ENCODE data around the gene FAM177B.

The FAM177B gene

GRCh38 chr1:222785529-222785928, 48.5 kb downstream of the FAM177B start:
- no peak overlapping the region for H3K4me3 ChIP-seq
- no peak overlapping the region for H3K27ac ChIP-seq
- no peak for TF ChIP-seq POLR2AphosphoS5 (IDR thresholded peaks at IDR 0.05; ENCODE audit: borderline replicate concordance, low read depth, low read length)
- TF ChIP-seq FOXP2 (optimal IDR thresholded peaks at IDR 0.05; ENCODE audit: control extremely low read depth, extremely low read length, insufficient read depth): no peak
- no peak for TF ChIP-seq EZH2 (IDR thresholded peaks at IDR 0.05)
- H3K9ac ChIP-seq (ENCODE audit: insufficient read length): no peak overlapping the region
- H3K36me3 ChIP-seq (ENCODE audit: insufficient read depth, low read length): no peaks in the 10 kb centered on the region
- no peak for DNase-seq (ENCODE audit: low read depth, low spot score)
- no peaks in the 10 kb centered on the region for H3K9me3 ChIP-seq (ENCODE audit: low read depth, low read length)

DNA sequence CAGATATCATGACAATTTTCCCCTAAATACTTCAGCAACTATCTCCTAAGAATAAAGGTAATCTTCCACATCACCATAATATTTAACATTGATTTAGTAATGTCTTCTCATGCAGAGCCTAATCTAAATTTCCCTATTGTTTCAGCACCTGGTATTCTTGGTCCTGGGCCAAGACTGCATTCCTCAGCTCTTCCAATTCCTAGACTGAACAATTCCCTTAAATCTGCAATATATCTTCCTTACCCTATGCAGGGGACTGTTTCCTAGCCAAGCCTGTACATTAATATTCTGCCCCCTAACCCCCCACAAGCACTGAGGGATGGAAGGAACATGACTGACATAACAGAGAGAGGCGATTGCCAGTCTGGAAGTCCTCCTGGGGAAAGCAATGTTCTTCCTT, 49.1 kb downstream of the FAM177B start:
- no peak overlapping the region for H3K4me3 ChIP-seq
- H3K9me3 ChIP-seq (ENCODE audit: low read depth, low read length): no peaks in the 10 kb centered on the region
- TF ChIP-seq FOXP2 (optimal IDR thresholded peaks at IDR 0.05; ENCODE audit: control extremely low read depth, extremely low read length, insufficient read depth) (no peak), EZH2 (IDR thresholded peaks at IDR 0.05) (no peak)
- DNase-seq (ENCODE audit: low read depth, low spot score): no peak
- no peaks in the 10 kb centered on the region for H3K36me3 ChIP-seq (ENCODE audit: insufficient read depth, low read length)
- H3K9ac ChIP-seq (ENCODE audit: insufficient read length): no peak overlapping the region
- no peak overlapping the region for H3K27ac ChIP-seq

DNA sequence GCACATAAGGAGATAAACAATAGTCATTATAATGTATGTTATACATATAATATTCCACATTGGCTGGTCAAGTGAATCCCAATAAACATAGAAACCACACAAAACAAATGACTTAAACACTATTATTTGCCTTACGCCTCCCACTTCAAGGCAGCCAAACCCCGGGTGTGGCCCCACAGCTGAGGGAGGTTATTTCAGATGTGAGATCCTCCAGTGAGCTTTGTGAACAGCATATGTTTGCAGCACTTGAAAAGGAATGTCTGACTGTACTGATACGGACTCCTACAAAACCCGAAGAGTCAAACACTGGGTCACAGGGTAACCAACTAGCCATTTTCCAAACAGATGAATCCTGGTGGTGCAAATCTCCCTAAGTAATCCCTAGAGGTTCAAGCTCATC, 50.7 kb downstream of the FAM177B start:
- Histone ChIP-seq H3K9ac (ENCODE audit: insufficient read length) (no peak overlapping the region), H3K4me3 (no peak overlapping the region), H3K9me3 (ENCODE audit: low read depth, low read length) (no peaks in the 10 kb centered on the region), H3K27ac (no peak overlapping the region), H3K36me3 (ENCODE audit: insufficient read depth, low read length) (no peaks in the 10 kb centered on the region)
- DNase-seq (ENCODE audit: low read depth, low spot score): no peak
- no peak for TF ChIP-seq EZH2 (IDR thresholded peaks at IDR 0.05)
- no peak for TF ChIP-seq POLR2AphosphoS5 (IDR thresholded peaks at IDR 0.05; ENCODE audit: borderline replicate concordance, low read depth, low read length)
- no peak for TF ChIP-seq FOXP2 (optimal IDR thresholded peaks at IDR 0.05; ENCODE audit: control extremely low read depth, extremely low read length, insufficient read depth)

DNA sequence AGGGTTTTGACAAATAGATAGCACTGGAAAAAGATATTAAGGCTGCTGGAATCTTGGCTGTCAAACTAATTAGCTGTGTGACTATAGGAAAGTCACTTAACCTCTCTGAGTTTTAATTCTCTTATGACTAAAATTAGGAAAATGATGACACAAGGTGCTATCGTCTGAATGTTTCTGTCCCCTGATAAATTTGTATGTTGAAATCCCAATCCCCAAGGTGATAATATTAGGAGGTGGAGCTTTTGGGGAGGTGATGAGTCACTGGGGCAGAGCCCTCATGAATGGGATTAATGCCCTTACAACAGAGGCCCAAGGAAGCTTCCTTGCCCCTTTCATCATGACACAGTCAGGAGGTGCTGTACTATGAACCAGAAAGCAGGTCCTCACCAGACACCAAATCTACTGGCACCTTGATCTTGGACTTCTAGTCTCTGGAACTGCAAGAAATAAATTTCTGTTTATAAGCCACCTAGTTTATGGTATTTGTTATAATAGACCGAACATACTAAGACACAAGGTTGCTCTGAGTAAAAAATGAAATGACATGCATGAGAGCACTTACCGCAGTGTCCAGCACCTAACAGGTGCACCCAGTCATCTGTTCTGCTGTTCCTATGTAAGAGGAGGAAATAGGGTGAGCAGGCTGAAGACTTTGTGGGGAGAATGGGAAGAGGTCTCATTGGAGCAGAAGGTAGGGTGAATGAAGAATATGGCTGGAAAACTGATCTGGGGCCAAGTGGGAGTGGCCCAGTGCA, 51.6 kb downstream of the FAM177B start:
- TF ChIP-seq POLR2AphosphoS5 (IDR thresholded peaks at IDR 0.05; ENCODE audit: borderline replicate concordance, low read depth, low read length) (no peak), EZH2 (IDR thresholded peaks at IDR 0.05) (no peak), FOXP2 (optimal IDR thresholded peaks at IDR 0.05; ENCODE audit: control extremely low read depth, extremely low read length, insufficient read depth) (no peak)
- Histone ChIP-seq H3K4me3 (no peak overlapping the region), H3K27ac (no peak overlapping the region), H3K9me3 (ENCODE audit: low read depth, low read length) (no peaks in the 10 kb centered on the region), H3K9ac (ENCODE audit: insufficient read length) (no peak overlapping the region), H3K36me3 (ENCODE audit: insufficient read depth, low read length) (no peaks in the 10 kb centered on the region)
- DNase-seq (ENCODE audit: low read depth, low spot score): no peak

GRCh38 chr1:222790115-222790514, 53.1 kb downstream of the FAM177B start:
- TF ChIP-seq EZH2 (IDR thresholded peaks at IDR 0.05) (no peak), FOXP2 (optimal IDR thresholded peaks at IDR 0.05; ENCODE audit: control extremely low read depth, extremely low read length, insufficient read depth) (no peak), POLR2AphosphoS5 (IDR thresholded peaks at IDR 0.05; ENCODE audit: borderline replicate concordance, low read depth, low read length) (no peak)
- no peak for DNase-seq (ENCODE audit: low read depth, low spot score)
- no peaks in the 10 kb centered on the region for H3K36me3 ChIP-seq (ENCODE audit: insufficient read depth, low read length)
- H3K9me3 ChIP-seq (ENCODE audit: low read depth, low read length): no peaks in the 10 kb centered on the region
- no peak overlapping the region for H3K4me3 ChIP-seq
- no peak overlapping the region for H3K27ac ChIP-seq
- no peak overlapping the region for H3K9ac ChIP-seq (ENCODE audit: insufficient read length)

DNA sequence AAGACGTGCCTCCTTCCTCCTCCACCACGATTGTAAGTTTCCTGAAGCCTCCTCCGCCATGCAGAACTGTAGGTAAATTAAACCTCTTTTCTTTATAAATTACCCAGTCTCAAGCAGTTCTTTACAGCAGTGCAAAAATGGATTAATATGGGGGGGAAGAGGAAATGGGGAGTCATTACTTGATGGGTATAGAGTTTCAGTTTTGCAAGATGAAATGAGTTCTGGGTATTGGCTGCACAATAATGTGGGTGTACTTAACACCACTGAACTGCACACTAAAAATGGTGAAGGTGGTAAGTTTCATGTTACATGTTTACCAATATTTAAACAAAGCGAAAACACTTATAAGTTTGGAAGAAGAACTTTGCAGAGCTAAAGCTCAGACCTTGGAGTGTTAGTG, 53.5 kb downstream of the FAM177B start:
- Histone ChIP-seq H3K27ac (no peak overlapping the region), H3K9me3 (ENCODE audit: low read depth, low read length) (no peaks in the 10 kb centered on the region), H3K36me3 (ENCODE audit: insufficient read depth, low read length) (no peaks in the 10 kb centered on the region), H3K9ac (ENCODE audit: insufficient read length) (no peak overlapping the region), H3K4me3 (no peak overlapping the region)
- TF ChIP-seq EZH2 (IDR thresholded peaks at IDR 0.05) (no peak), POLR2AphosphoS5 (IDR thresholded peaks at IDR 0.05; ENCODE audit: borderline replicate concordance, low read depth, low read length) (no peak), FOXP2 (optimal IDR thresholded peaks at IDR 0.05; ENCODE audit: control extremely low read depth, extremely low read length, insufficient read depth) (no peak)
- DNase-seq (ENCODE audit: low read depth, low spot score): no peak

- no peak overlapping the region for H3K9ac ChIP-seq (ENCODE audit: insufficient read length)
- no peaks in the 10 kb centered on the region for H3K36me3 ChIP-seq (ENCODE audit: insufficient read depth, low read length)
- TF ChIP-seq POLR2AphosphoS5 (IDR thresholded peaks at IDR 0.05; ENCODE audit: borderline replicate concordance, low read depth, low read length) (no peak), EZH2 (IDR thresholded peaks at IDR 0.05) (no peak), FOXP2 (optimal IDR thresholded peaks at IDR 0.05; ENCODE audit: control extremely low read depth, extremely low read length, insufficient read depth) (no peak)
- no peak overlapping the region for H3K27ac ChIP-seq
- no peak for DNase-seq (ENCODE audit: low read depth, low spot score)
- no peak overlapping the region for H3K4me3 ChIP-seq
- no peaks in the 10 kb centered on the region for H3K9me3 ChIP-seq (ENCODE audit: low read depth, low read length)
These were observed 54.2 kb downstream of the FAM177B start for GRCh38 chr1:222791006-222791710.

DNA sequence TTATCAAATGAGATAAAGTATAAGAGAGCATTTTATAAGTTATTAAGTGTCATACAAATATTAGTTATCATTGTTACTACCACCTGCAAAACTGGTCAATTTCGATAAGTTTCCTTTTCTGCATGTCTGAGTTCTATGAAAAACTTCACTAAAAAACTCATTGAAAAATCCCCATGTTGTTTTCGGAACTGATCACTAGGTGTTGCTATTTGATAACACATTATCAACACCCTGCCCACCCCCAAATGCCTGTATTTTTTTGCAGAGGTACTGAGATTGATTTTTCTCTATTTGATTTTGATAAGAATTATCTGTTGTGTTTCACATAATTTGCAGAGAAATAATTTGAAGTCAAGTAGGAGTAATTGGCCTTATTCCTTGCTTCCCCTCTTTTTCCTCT, 55.7 kb downstream of the FAM177B start:
- TF ChIP-seq POLR2AphosphoS5 (IDR thresholded peaks at IDR 0.05; ENCODE audit: borderline replicate concordance, low read depth, low read length): no peak
- no peak for TF ChIP-seq FOXP2 (optimal IDR thresholded peaks at IDR 0.05; ENCODE audit: control extremely low read depth, extremely low read length, insufficient read depth)
- no peak for TF ChIP-seq EZH2 (IDR thresholded peaks at IDR 0.05)
- H3K4me3 ChIP-seq: no peak overlapping the region
- DNase-seq (ENCODE audit: low read depth, low spot score): no peak
- no peak overlapping the region for H3K27ac ChIP-seq
- H3K36me3 ChIP-seq (ENCODE audit: insufficient read depth, low read length): no peaks in the 10 kb centered on the region
- no peaks in the 10 kb centered on the region for H3K9me3 ChIP-seq (ENCODE audit: low read depth, low read length)
- H3K9ac ChIP-seq (ENCODE audit: insufficient read length): no peak overlapping the region
